Stimulated activated CD4-positive, alpha-beta T cell treated with anti-CD3 and anti-CD28 coated beads, Interleukin-4, amount 100 ng/mL, for 48 hours (primary cell): ENCODE data around the gene C2orf81.
"Not testable (repeated sequence)": the region's sequence is repeated elsewhere in the genome, so short reads cannot be mapped to it uniquely, and the experiment has no call there.

ENCODE experiments used
- DNase-seq, 2 donors: peaks; one replicate each; pipeline ENCODE4 v3.0.0-alpha.2; 2020; ENCODE audit warnings: low read depth in 2 of 2

The C2orf81 gene

GRCh38 chr2:74442483-74443297, 21.3 kb upstream of the C2orf81 start:
- not testable (repeated sequence) for DNase-seq

- DNase-seq, result no peak
Measured at GRCh38 chr2:74441690-74442482, 20.5 kb upstream of the C2orf81 start, which contains the start of gene RTKN. Gene RTKN, minus strand, starts transcription at chr2:74441937. Its CDS starts 121 bp downstream, at chr2:74441816.

GRCh38 chr2:74441170-74441689, 19.8 kb upstream of the C2orf81 start:
- no peak for DNase-seq

- DNase-seq, result peak; percentile 45 to 52
Measured at GRCh38 chr2:74440378-74441169, 19.2 kb upstream of the C2orf81 start.

GRCh38 chr2:74439803-74440377, 18.5 kb upstream of the C2orf81 start:
- DNase-seq, result no peak

GRCh38 chr2:74439373-74439772, 18.0 kb upstream of the C2orf81 start:
- no peak for DNase-seq

- no peak for DNase-seq
Measured at GRCh38 chr2:74438248-74438647, 16.8 kb upstream of the C2orf81 start.

GRCh38 chr2:74436848-74437695, 15.7 kb upstream of the C2orf81 start:
- DNase-seq, result no peak

GRCh38 chr2:74436111-74436805, 14.8 kb upstream of the C2orf81 start:
- DNase-seq, result no peak

GRCh38 chr2:74430502-74430901, 9.1 kb upstream of the C2orf81 start:
- DNase-seq, result no peak

GRCh38 chr2:74429487-74430451, 8.3 kb upstream of the C2orf81 start:
- no peak for DNase-seq

- DNase-seq, result no peak
Measured at GRCh38 chr2:74428675-74429074, 7.3 kb upstream of the C2orf81 start.

- no peak for DNase-seq
Measured at GRCh38 chr2:74427551-74427950, 6.1 kb upstream of the C2orf81 start.

GRCh38 chr2:74426181-74426758, 4.9 kb upstream of the C2orf81 start:
- no peak for DNase-seq

GRCh38 chr2:74425523-74425922, 4.1 kb upstream of the C2orf81 start:
- DNase-seq, result no peak

GRCh38 chr2:74424995-74425406, 3.6 kb upstream of the C2orf81 start:
- DNase-seq, result no peak

- no peak for DNase-seq
Measured at GRCh38 chr2:74424139-74424992, 2.9 kb upstream of the C2orf81 start.
